Stimulated activated CD4-positive, alpha-beta T cell treated with anti-CD3 and anti-CD28 coated beads, Interleukin-4, amount 100 ng/mL, for 1 hour (primary cell): ENCODE results near the gene C14orf132.

Experiments used
- DNase-seq: peaks from one replicate; pipeline ENCODE4 v3.0.0-alpha.2; 2020

The C14orf132 gene

GRCh38 chr14:96040828-96041371 lies 1.7 kb downstream of the C14orf132 start:
- no peak for DNase-seq

GRCh38 chr14:96042248-96042930 lies 3.2 kb downstream of the C14orf132 start:
- no peak for DNase-seq

GRCh38 chr14:96046630-96047029 lies 7.5 kb downstream of the C14orf132 start:
- DNase-seq, result no peak

- no peak for DNase-seq
Measured at GRCh38 chr14:96047101-96047500, 7.9 kb downstream of the C14orf132 start.

- no peak for DNase-seq
Measured at GRCh38 chr14:96049932-96050331, 10.8 kb downstream of the C14orf132 start.

GRCh38 chr14:96050482-96050881 lies 11.3 kb downstream of the C14orf132 start:
- DNase-seq, result no peak

- no peak for DNase-seq
Measured at GRCh38 chr14:96051231-96051630, 12.1 kb downstream of the C14orf132 start.

- DNase-seq, result no peak
Measured at GRCh38 chr14:96051642-96052540, 12.7 kb downstream of the C14orf132 start.

- DNase-seq, result no peak
Measured at GRCh38 chr14:96052541-96053247, 13.5 kb downstream of the C14orf132 start.

GRCh38 chr14:96053248-96053599 lies 14.1 kb downstream of the C14orf132 start:
- DNase-seq, result no peak

- DNase-seq, result no peak
Measured at GRCh38 chr14:96053600-96054381, 14.6 kb downstream of the C14orf132 start.

GRCh38 chr14:96054661-96055060 lies 15.5 kb downstream of the C14orf132 start:
- DNase-seq, result no peak

- no peak for DNase-seq
Measured at GRCh38 chr14:96055065-96055752, 16.0 kb downstream of the C14orf132 start.

- no peak for DNase-seq
Measured at GRCh38 chr14:96055753-96056508, 16.8 kb downstream of the C14orf132 start.

GRCh38 chr14:96056509-96057422 lies 17.6 kb downstream of the C14orf132 start:
- no peak for DNase-seq

GRCh38 chr14:96057738-96058137 lies 18.6 kb downstream of the C14orf132 start:
- no peak for DNase-seq

- DNase-seq, result no peak
Measured at GRCh38 chr14:96058576-96059200, 19.5 kb downstream of the C14orf132 start.

GRCh38 chr14:96059519-96060135 lies 20.5 kb downstream of the C14orf132 start:
- no peak for DNase-seq
